GM18861 (cell line): ENCODE data around the gene FCGBP.

Source experiments
- ATAC-seq: cut with Tn5 transposase; IDR thresholded peaks from one replicate; pipeline ENCODE4 v1.9.1; 2021; ENCODE audit not compliant: unreplicated experiment

Gene FCGBP

GRCh38 chr19:39949026-39949747, 14.8 kb upstream of the FCGBP start:
- no peak for ATAC-seq

- no peak for ATAC-seq
Measured at GRCh38 chr19:39946532-39946931, 12.1 kb upstream of the FCGBP start.

GRCh38 chr19:39943586-39943985, 9.2 kb upstream of the FCGBP start:
- ATAC-seq = no peak

GRCh38 chr19:39942366-39942730, 7.9 kb upstream of the FCGBP start:
- ATAC-seq = no peak

- peak; percentile 34 for ATAC-seq
Measured at GRCh38 chr19:39941615-39942365, 7.4 kb upstream of the FCGBP start.

GRCh38 chr19:39941151-39941550, 6.7 kb upstream of the FCGBP start:
- no peak for ATAC-seq

GRCh38 chr19:39940221-39940833, 5.9 kb upstream of the FCGBP start:
- ATAC-seq = no peak

DNA sequence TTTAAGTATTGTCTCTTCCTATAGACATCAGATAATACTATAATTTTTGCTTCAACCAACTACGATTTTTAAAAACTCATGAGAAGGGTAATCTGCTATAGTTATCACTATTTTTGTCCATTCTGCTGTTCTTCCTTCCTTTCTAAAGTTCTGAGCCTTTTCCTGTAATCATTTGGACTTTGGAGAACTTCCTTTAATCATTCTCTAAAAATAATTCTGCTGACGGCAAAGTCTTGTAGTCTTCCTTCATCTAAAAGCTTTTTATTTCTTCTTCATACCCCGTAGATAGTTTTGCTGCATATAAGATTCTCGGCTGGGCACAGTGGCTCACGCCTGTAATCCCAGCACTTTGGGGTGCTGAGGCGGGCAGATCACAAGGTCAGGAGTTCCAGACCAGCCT, 5.1 kb upstream of the FCGBP start:
- no peak for ATAC-seq

DNA sequence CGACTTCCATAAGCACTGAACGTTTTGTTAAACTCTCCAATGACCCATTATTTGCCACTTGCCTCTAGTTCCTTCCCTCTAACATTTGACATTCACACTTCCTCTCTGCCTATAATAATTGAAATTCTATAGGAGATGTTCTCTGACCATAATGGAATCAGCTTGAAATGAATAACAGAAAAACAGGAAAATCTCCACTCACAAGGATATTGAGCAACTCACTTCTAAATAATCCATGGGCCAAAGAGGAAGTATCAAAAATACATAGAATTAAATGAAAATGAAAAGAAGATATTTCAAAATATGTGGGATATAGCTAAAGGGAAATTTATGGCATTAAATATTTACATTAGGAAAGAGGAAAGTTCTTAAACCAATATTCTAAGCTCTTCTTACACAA, 3.4 kb upstream of the FCGBP start:
- ATAC-seq = no peak

- ATAC-seq = no peak
Measured at GRCh38 chr19:39937094-39937720, 2.8 kb upstream of the FCGBP start.

DNA sequence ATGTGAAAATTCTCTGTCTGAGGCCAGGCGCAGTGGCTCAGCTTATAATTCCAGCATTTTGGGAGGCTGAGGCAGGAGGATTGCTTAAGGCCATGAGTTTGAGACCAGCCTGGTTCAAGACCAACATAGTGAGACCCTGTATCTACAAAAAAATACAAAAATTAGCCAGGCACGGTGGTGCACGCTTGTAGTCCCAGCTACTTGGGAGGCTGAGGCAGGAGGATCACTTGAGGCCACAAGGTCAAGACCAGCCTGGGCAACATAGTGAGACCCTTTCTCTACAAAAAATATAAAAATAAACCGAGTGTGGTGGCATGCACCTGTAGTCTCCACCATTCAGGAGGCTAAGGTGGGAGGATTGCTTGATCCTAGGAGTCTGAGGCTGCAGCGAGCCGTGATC, 2.2 kb upstream of the FCGBP start:
- ATAC-seq = no peak

GRCh38 chr19:39936020-39936419, 1.6 kb upstream of the FCGBP start:
- no peak for ATAC-seq

DNA sequence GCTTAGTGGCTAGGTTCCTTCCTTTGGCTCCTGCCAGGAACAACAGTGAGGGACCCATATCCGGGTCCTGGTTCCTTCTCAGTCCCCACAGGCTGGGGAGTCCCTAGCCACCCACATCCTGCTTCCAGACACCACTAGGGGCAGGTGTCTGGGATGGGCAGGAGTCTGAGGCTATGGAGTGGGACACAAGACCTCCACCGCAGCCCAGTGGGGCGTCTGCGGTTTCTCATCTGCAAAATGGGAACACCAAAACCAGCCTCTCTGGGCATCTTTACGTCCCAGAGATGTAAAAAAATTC, 879 bp upstream of the FCGBP start:
- no peak for ATAC-seq

DNA sequence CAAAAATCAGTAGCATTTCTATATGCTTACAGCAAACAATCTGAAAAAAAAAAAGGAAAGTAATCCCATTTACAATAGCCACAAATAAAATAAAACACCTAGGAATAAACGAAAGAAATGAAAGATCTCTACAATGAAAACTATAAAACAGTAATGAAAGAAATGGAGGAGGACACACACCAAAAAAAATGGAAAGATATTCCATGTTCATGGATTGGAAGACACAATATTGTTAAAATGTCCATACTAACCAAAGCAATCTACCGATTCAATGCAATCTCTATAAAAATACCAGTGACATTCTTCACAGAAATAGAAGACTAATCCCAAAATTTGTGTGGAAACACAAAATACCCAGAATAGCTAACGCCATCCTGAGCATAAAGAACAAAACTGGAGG, 4.7 kb downstream of the FCGBP start:
- no peak for ATAC-seq

DNA sequence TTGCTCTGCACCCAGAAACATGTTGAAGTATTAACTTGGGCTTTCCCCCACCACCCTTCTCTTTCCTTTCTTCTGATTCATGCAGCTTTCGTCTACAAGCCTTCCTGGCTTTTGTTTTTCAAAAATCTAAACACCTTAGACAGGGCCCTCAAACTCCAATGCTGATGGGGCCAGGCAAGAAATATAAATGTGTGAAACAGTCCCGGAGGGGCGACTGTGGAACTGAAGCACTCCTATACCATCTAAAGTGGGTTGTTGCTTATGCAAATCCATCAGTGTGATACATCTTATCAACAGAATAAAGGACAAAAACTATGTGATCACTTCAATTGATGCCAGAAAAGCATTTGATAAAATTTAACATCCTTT, 6.1 kb downstream of the FCGBP start:
- ATAC-seq = no peak

DNA sequence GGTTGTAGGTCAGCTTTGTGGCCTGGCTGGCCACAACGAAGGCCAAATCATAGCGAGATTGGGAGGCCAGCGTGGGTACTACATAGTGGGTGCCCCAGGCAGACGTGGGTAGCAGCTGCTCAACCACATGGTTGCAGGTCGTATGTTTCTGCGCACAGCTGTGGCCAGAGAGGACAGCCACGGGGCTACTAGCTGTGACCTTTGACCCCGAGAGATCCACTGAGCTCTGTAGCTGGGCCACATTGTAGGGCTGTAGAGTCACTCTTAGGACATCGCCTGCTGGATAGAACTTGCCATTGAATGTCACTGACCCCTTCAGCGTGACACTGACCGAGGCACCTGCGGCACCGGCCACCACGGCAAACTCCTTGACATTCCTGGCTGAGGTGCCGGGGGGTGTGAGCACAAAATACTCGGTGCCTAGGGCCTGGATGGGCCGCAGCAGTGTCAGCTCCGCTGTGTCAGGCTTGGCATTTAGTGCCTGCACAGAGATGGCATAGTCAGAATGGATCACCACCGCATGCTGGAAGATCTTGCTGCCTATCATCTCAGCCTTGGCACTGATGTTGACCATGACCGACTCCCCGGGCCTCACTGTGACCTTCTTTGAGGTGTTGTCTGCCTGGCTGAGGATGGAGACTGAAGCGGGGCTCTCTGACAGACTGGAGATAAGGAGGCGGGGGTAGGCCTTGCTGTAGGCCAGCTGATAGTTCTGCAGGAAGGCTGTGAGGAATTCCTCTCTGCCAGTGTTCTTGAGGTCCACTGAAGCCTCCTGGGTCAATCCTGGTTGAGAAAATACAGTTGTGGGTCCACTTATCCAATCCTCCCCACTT, 6.7 kb downstream of the FCGBP start:
- ATAC-seq = no peak

DNA sequence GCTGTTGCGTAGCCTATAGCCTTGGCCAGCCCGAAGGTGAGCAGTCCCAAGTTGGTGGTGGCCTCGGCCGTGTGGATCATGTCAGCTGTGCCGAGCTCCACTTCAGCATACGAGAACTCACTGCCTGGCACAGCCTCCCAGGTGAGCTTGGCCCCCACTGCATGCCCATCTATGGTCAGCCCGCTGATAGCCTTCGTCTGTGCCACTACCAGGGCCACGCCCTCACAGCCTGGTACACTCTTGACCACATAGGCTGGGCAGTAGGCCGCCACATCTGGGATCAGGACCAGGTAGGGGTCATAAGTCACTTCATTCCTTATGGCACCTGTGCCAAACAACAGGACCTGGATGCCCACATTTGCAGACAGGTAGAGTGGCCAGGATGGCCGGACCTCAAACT, 7.4 kb downstream of the FCGBP start:
- no peak for ATAC-seq

GRCh38 chr19:39926170-39926760, 8.2 kb downstream of the FCGBP start:
- ATAC-seq = no peak

- no peak for ATAC-seq
Measured at GRCh38 chr19:39924952-39925351, 9.5 kb downstream of the FCGBP start.

GRCh38 chr19:39924389-39924788, 10.0 kb downstream of the FCGBP start:
- no peak for ATAC-seq

- ATAC-seq = no peak
Measured at GRCh38 chr19:39923862-39924261, 10.6 kb downstream of the FCGBP start.
